DMS153 treated with DMSO at 0.1 percent for 48 hours (cell line): ENCODE results near the gene RASGRF2.
A peak's percentile ranks its signal among the peaks of the same experiment; 100 is the strongest.

Experiments
- DNase-seq: peaks from one replicate; lab custom pipeline; 2025; ENCODE audit not compliant: unreplicated experiment; lab: John Stamatoyannopoulos, UW

The RASGRF2 gene

GRCh38 chr5:81194633-81195334, 234.6 kb downstream of the RASGRF2 start:
- DNase-seq, result peak; percentile 7

GRCh38 chr5:81195335-81195929, 235.3 kb downstream of the RASGRF2 start:
- DNase-seq, result no peak

- DNase-seq, result no peak
Measured at GRCh38 chr5:81202655-81203054, 242.5 kb downstream of the RASGRF2 start.

- no peak for DNase-seq
Measured at GRCh38 chr5:81203729-81204128, 243.6 kb downstream of the RASGRF2 start.

GRCh38 chr5:81204205-81204604, 244.0 kb downstream of the RASGRF2 start:
- DNase-seq, result no peak

- DNase-seq, result no peak
Measured at GRCh38 chr5:81205058-81205457, 244.9 kb downstream of the RASGRF2 start.

- DNase-seq, result no peak
Measured at GRCh38 chr5:81207009-81207408, 246.8 kb downstream of the RASGRF2 start.

- DNase-seq, result no peak
Measured at GRCh38 chr5:81208904-81209303, 248.7 kb downstream of the RASGRF2 start.

- no peak for DNase-seq
Measured at GRCh38 chr5:81209386-81209785, 249.2 kb downstream of the RASGRF2 start.

- no peak for DNase-seq
Measured at GRCh38 chr5:81209869-81210493, 249.8 kb downstream of the RASGRF2 start.

GRCh38 chr5:81212211-81212751, 252.1 kb downstream of the RASGRF2 start:
- DNase-seq, result no peak

- no peak for DNase-seq
Measured at GRCh38 chr5:81213070-81213469, 252.9 kb downstream of the RASGRF2 start.

- no peak for DNase-seq
Measured at GRCh38 chr5:81214848-81215247, 254.7 kb downstream of the RASGRF2 start.

- DNase-seq, result no peak
Measured at GRCh38 chr5:81216152-81216551, 256.0 kb downstream of the RASGRF2 start.

- DNase-seq, result no peak
Measured at GRCh38 chr5:81219389-81219788, 259.2 kb downstream of the RASGRF2 start.

- no peak for DNase-seq
Measured at GRCh38 chr5:81222285-81222684, 262.1 kb downstream of the RASGRF2 start.

- DNase-seq, result no peak
Measured at GRCh38 chr5:81225463-81225862, 265.3 kb downstream of the RASGRF2 start.

GRCh38 chr5:81226286-81226685, 266.1 kb downstream of the RASGRF2 start:
- no peak for DNase-seq

- DNase-seq, result no peak
Measured at GRCh38 chr5:81226949-81227348, 266.8 kb downstream of the RASGRF2 start.

GRCh38 chr5:81228084-81228483, 267.9 kb downstream of the RASGRF2 start:
- no peak for DNase-seq

GRCh38 chr5:81230416-81230815, 270.3 kb downstream of the RASGRF2 start:
- DNase-seq, result no peak

GRCh38 chr5:81232464-81233079, 272.4 kb downstream of the RASGRF2 start:
- no peak for DNase-seq
